IMR-90 (cell line): ENCODE data around the gene NCKAP5L. TPM values are rescaled to one million over a fixed set of nuclear protein-coding genes. Genes with fewer than 3 reads are reported as not detected.
A peak's percentile ranks its signal among the peaks of the same experiment; 100 is the strongest.

Source experiments
- ATAC-seq: fragments of 200-7000 bp; cut with Tn5 transposase; 2 replicates; pipeline ENCODE4 v1.9.1; 2020; ENCODE audit warnings: low read depth, mild to moderate bottlenecking, moderate library complexity
- BruUV-seq: library from RNA; stranded (reverse); fragments of 400-500 nt; replicated peaks from 2 replicates; lab custom pipeline; 2021; lab: Mats Ljungman, UMichigan
- CTCF ChIA-PET: fragments of 300-600 bp; formaldehyde crosslinking; extraction: SDS; loops from one replicate; lab custom pipeline; 2021; ENCODE audit warnings: antibody characterized with exemption; lab: Yijun Ruan, JAX
- POLR2A ChIA-PET: fragments of 300-600 bp; sonication (Branson Sonifier 250); formaldehyde crosslinking; loops from one replicate; lab custom pipeline; 2022; ENCODE audit warnings: antibody characterized with exemption; ENCODE audit not compliant: unreplicated experiment; lab: Charles Lee
- DNase-seq: peaks from one replicate; pipeline ENCODE4 v3.0.0; 2013
- H2AFZ ChIP-seq: replicated peaks from 2 replicates; pipeline ENCODE3; 2013; ENCODE audit warnings: low read length, mild to moderate bottlenecking; ENCODE audit not compliant: poor library complexity
- H2AK5ac ChIP-seq: 2 replicates; pipeline ENCODE4 v1.6.1; 2013; ENCODE audit warnings: low read depth, low read length, inconsistent platforms
- H2AK9ac ChIP-seq: replicated peaks from 2 replicates; pipeline ENCODE3; 2013; ENCODE audit warnings: mild to moderate bottlenecking, low read depth, low read length, moderate library complexity; ENCODE audit not compliant: poor library complexity
- H2BK120ac ChIP-seq: 2 replicates; pipeline ENCODE4 v1.6.1; 2013; ENCODE audit warnings: low read depth, low read length, inconsistent platforms
- H2BK15ac ChIP-seq: 3 replicates; pipeline ENCODE4 v1.6.1; 2013; ENCODE audit warnings: low read depth, low read length, inconsistent platforms
- H2BK20ac ChIP-seq: 2 replicates; pipeline ENCODE4 v1.6.1; 2013; ENCODE audit warnings: low read depth, mild to moderate bottlenecking, inconsistent platforms, low read length, moderate library complexity
- H2BK5ac ChIP-seq: 2 replicates; pipeline ENCODE4 v1.6.1; 2013; ENCODE audit warnings: mild to moderate bottlenecking, low read depth, low read length, inconsistent platforms; ENCODE audit not compliant: poor library complexity, severe bottlenecking
- H3K14ac ChIP-seq: replicated peaks from 2 replicates; pipeline ENCODE4 v1.6.1; 2013; ENCODE audit warnings: low read depth, low read length, inconsistent platforms
- H3K18ac ChIP-seq: 2 replicates; pipeline ENCODE4 v1.6.1; 2013; ENCODE audit warnings: low read depth, low read length, control low read depth
- H3K23ac ChIP-seq: 2 replicates; pipeline ENCODE4 v1.6.1; 2013; ENCODE audit warnings: low read depth, low read length, inconsistent platforms
- H3K27ac ChIP-seq: 2 replicates; pipeline ENCODE4 v1.5.1; 2013; ENCODE audit warnings: mild to moderate bottlenecking, control low read depth, low read length; ENCODE audit not compliant: insufficient read depth
- H3K27me3 ChIP-seq: 2 replicates; pipeline ENCODE4 v1.6.1; 2013; ENCODE audit warnings: low read length; ENCODE audit not compliant: control insufficient read depth, insufficient read depth
- H3K36me3 ChIP-seq: 2 replicates; pipeline ENCODE4 v1.6.1; 2013; ENCODE audit warnings: low read length, mixed read lengths; ENCODE audit not compliant: control insufficient read depth, insufficient read depth
- H3K4ac ChIP-seq: 2 replicates; pipeline ENCODE4 v1.6.1; 2013; ENCODE audit warnings: low read depth, low read length, inconsistent platforms
- H3K4me1 ChIP-seq: 2 replicates; pipeline ENCODE4 v1.6.1; 2013; ENCODE audit warnings: low read length, mixed read lengths; ENCODE audit not compliant: control insufficient read depth, insufficient read depth
- H3K4me2 ChIP-seq: 2 replicates; pipeline ENCODE4 v1.6.1; 2013; ENCODE audit warnings: low read depth, mild to moderate bottlenecking, control low read depth, low read length, moderate library complexity
- H3K4me3 ChIP-seq: 2 replicates; pipeline ENCODE4 v1.5.1; 2013; ENCODE audit warnings: low read depth, mild to moderate bottlenecking, control low read depth, low read length, moderate library complexity; ENCODE audit not compliant: insufficient read depth
- H3K56ac ChIP-seq: 2 replicates; pipeline ENCODE4 v1.6.1; 2013; ENCODE audit warnings: low read length, inconsistent platforms; ENCODE audit not compliant: insufficient read depth; ENCODE audit errors: extremely low read depth
- H3K79me1 ChIP-seq, 2 experiments: 2 replicates each; pipeline ENCODE4 v1.6.1; 2013; ENCODE audit warnings: low read length in 2 of 2, inconsistent platforms in 1 of 2, low read depth in 1 of 2
- H3K9ac ChIP-seq: 2 replicates; pipeline ENCODE4 v1.6.1; 2013; ENCODE audit warnings: low read depth, low read length, control low read depth
- H3K9me1 ChIP-seq: 2 replicates; pipeline ENCODE4 v1.6.1; 2013; ENCODE audit warnings: low read length, inconsistent platforms; ENCODE audit not compliant: insufficient read depth
- H3K9me3 ChIP-seq: 2 replicates; pipeline ENCODE4 v1.6.1; 2013; ENCODE audit warnings: low read length; ENCODE audit not compliant: control insufficient read depth, insufficient read depth
- H4K20me1 ChIP-seq: 2 replicates; pipeline ENCODE4 v1.6.1; 2013; ENCODE audit warnings: low read length, inconsistent platforms; ENCODE audit not compliant: insufficient read depth
- H4K5ac ChIP-seq: 2 replicates; pipeline ENCODE4 v1.6.1; 2013; ENCODE audit warnings: mild to moderate bottlenecking, low read depth, low read length, control low read depth
- H4K8ac ChIP-seq, 2 experiments: 2 replicates each; pipeline ENCODE4 v1.6.1; 2013; ENCODE audit warnings: low read depth in 2 of 2, low read length in 2 of 2, control low read depth in 1 of 2, inconsistent platforms in 1 of 2
- H4K91ac ChIP-seq: 2 replicates; pipeline ENCODE4 v1.6.1; 2013; ENCODE audit warnings: low read depth, low read length, inconsistent platforms; ENCODE audit not compliant: insufficient read depth
- MXI1 ChIP-seq: IDR thresholded peaks from 2 replicates; pipeline ENCODE4 v1.6.1; 2012; ENCODE audit warnings: low read depth, mild to moderate bottlenecking, low read length, moderate library complexity, borderline replicate concordance
- WGBS, 2 experiments: methylation state at CpG; one replicate each; pipeline versions ENCODE4 v1.1.5 to v1.1.7; 2013; ENCODE audit warnings: missing lambda C conversion rate in 2 of 2; ENCODE audit not compliant: insufficient read length in 1 of 2; ENCODE audit errors: extremely low coverage in 2 of 2; 5-methylcytosine and 5-hydroxymethylcytosine counted together
- dilution Hi-C: fragments of 300-500 bp; cut with HindIII; formaldehyde crosslinking; loops from one replicate; pipeline ENCODE4 v1.14.3; 2018; ENCODE audit warnings: low sequenced_read_pairs; ENCODE audit not compliant: unreplicated experiment
- in situ Hi-C: fragments of 300-500 bp; cut with MboI; formaldehyde crosslinking; loops from 3 replicates; pipeline ENCODE4 v1.14.3; 2019; ENCODE audit warnings: low sequenced_read_pairs, inconsistent platforms, mixed read lengths
- intact Hi-C: fragments of 100-400 bp; cut with micrococcal nuclease; formaldehyde crosslinking; loops from 2 replicates; pipeline ENCODE4 v1.10.0; 2022
- polyA plus RNA-seq, 3 experiments: library from polyadenylated mRNA; depleted of rRNA; stranded (reverse); fragments of >200 nt; gene quantifications; 2 replicates each; pipeline ENCODE4 v1.2.3, GENCODE V29; 2012; ENCODE audit warnings: low replicate concordance in 1 of 3
- total RNA-seq: library from RNA; depleted of rRNA; stranded (reverse); fragments of >200 nt; gene quantifications from 2 replicates; pipeline ENCODE4 v1.2.3, GENCODE V29; 2012
- TF ChIP-seq, protein P1 (sequence below): conservative IDR thresholded peaks from 2 replicates; pipeline ENCODE4 v1.5.1; 2012; ENCODE audit warnings: mild to moderate bottlenecking, low read depth, low read length, improper control_type of control experiment

NCKAP5L gene
- total and polyA plus RNA-seq, 2 of the 4 experiments (the other 2 are of a cell fraction): 6.1 to 14.4 TPM

DNA sequence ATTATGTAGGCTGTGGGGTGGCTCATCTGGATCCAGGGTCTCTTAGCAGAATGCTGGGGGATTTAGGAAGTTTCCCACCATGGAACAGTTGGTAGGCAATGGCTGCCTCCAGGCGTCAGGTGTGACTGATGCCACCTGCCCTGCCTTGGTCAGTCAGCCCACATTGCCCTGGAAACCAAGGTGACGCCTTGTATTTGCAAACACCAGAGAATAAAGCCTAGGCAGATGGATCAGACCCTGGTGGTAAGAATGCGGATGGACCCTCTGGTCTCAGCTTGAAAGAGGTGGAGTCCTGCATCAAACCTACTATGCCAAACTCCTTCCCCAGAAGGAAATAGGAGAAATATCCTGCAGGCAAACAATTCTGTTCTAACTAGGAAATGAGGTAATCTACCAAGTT is 38.2 kb downstream of the NCKAP5L start:
- no peaks in the 10 kb centered on the region for H3K9me1 ChIP-seq
- intact Hi-C loops: no loop called here
- no peak overlapping the region for H4K8ac ChIP-seq
- H3K79me1 ChIP-seq: no peaks in the 10 kb centered on the region
- in situ Hi-C loops: no loop called here
- no peak for DNase-seq
- no peak overlapping the region for H2BK20ac ChIP-seq
- WGBS, 2 experiments: 80% methylated on average over 2 of the region's 3 CpGs; no CpG with 5 or more reads in 1 of the 2 experiments
- H3K27ac ChIP-seq: no peak overlapping the region
- dilution Hi-C loops: no loop called here
- POLR2A ChIA-PET: no interaction called here
- H2BK120ac ChIP-seq: no peak overlapping the region
- TF ChIP-seq, protein P1, sequence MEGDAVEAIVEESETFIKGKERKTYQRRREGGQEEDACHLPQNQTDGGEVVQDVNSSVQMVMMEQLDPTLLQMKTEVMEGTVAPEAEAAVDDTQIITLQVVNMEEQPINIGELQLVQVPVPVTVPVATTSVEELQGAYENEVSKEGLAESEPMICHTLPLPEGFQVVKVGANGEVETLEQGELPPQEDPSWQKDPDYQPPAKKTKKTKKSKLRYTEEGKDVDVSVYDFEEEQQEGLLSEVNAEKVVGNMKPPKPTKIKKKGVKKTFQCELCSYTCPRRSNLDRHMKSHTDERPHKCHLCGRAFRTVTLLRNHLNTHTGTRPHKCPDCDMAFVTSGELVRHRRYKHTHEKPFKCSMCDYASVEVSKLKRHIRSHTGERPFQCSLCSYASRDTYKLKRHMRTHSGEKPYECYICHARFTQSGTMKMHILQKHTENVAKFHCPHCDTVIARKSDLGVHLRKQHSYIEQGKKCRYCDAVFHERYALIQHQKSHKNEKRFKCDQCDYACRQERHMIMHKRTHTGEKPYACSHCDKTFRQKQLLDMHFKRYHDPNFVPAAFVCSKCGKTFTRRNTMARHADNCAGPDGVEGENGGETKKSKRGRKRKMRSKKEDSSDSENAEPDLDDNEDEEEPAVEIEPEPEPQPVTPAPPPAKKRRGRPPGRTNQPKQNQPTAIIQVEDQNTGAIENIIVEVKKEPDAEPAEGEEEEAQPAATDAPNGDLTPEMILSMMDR: 0 out of 2 replicates have a peak, but pooled peaks have one; percentile 6
- no peak for TF ChIP-seq MXI1
- BruUV-seq: no TSS peak
- H4K5ac ChIP-seq: no peak overlapping the region
- no peak overlapping the region for H3K23ac ChIP-seq
- CTCF ChIA-PET: no interaction called here
- no peak overlapping the region for H3K14ac ChIP-seq
- ATAC-seq: no peak
- H3K4me3 ChIP-seq: no peak overlapping the region
- no peak overlapping the region for H3K56ac ChIP-seq
- no peak overlapping the region for H2BK5ac ChIP-seq
- H3K4me2 ChIP-seq: no peak overlapping the region
- H3K4ac ChIP-seq: no peak overlapping the region
- peaks cover 42% of the 10 kb centered on the region; the same call in 1 of the 2 replicates for H3K36me3 ChIP-seq
- H3K27me3 ChIP-seq: no peaks in the 10 kb centered on the region
- H2AK5ac ChIP-seq: no peak overlapping the region
- H4K91ac ChIP-seq: no peak overlapping the region
- no peak overlapping the region for H2AK9ac ChIP-seq
- H3K9me3 ChIP-seq: no peaks in the 10 kb centered on the region
- 0 out of 2 replicates have a peak, but pooled peaks cover under 1% of the 10 kb centered on the region for H4K20me1 ChIP-seq
- no peak overlapping the region for H3K18ac ChIP-seq
- H2AFZ ChIP-seq: no peak overlapping the region
- H2BK15ac ChIP-seq: no peak overlapping the region
- no peaks in the 10 kb centered on the region for H3K4me1 ChIP-seq
- H3K9ac ChIP-seq: no peak overlapping the region
